GM15510 (cell line): Measurements from ENCODE around the gene HSD17B1.

Experiments used
- POLR2A ChIP-seq: IDR thresholded peaks from 3 replicates; pipeline ENCODE4 v1.6.1; 2011; ENCODE audit warnings: borderline replicate concordance; ENCODE audit not compliant: insufficient read length; ENCODE audit errors: extremely low read depth

The HSD17B1 gene

DNA sequence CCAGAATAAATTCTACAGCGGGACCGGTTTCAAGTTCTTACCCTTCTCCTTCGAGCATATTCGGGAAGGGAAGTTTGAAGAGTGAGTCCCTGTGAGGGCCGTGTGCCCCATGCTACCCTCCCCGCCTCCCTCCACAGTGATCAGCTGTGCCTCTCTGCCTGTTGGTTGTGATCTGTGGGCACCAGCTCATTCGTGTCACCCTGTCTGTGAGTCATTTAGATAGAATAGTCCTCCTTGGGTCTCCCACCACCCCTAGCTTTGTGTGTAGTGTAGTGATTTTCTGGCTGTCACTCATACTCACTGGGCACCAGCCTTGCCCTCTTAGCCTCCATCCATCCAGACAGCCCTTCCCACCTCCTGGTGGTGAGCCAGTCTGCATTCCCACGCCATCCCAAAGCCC is 31.7 kb upstream of the HSD17B1 start:
- TF ChIP-seq POLR2A = no peak

DNA sequence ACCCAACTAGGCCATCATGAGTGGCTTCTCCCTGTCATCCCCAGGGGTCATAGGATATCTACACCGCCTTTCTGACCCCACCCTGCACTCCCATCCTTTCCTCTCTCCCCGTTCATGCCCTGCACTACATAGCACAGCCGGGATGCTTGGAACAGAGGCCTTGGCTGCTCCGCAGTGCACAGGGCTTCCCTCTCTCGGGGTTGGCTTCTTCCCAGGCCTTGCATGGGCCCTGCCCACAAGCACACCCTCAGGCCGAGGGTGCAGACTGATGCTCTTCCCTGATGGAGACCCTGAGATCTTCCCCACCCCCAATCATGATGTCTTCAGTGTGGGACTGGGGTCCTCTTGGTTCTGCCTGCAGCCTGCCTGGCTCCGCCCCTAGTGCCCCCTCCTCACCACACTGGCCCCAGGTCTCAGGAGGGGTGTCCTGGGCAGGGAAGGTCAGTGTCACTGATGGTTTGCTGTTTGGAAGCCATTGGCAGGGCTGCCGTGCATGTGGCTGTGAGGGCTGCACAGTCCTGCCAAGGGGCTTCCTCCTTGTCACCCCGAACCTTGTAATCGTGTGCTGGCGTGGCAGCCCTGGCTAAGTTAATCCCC is 31.0 kb upstream of the HSD17B1 start:
- TF ChIP-seq POLR2A = no peak

- TF ChIP-seq POLR2A = no peak
Measured at GRCh38 chr17:42522263-42522790, 30.4 kb upstream of the HSD17B1 start.

DNA sequence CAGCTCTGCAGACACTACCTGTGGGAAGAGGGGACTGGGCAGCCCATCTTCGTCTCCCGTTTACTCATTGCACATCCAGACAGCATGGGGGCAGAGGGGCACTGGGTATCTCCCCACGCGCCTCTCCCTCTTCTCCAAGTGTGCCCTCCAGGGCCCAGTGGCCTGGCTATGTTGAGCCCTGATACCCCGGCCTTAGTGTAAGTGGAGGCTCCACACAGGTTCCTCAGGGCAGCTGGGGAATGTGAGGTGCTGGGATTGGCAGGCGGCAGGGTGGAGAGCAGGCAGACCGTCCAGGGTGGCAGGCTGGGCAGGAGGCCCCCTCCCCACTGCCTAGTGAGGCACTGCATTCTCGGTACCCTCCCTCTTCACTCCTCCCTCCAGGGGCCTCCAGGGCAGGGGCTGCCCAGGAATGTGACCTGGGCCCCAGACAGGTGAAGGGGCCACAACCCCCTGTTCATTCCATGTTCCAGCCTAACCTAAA is 29.9 kb upstream of the HSD17B1 start:
- no peak for TF ChIP-seq POLR2A

GRCh38 chr17:42525221-42525620 is 27.5 kb upstream of the HSD17B1 start:
- no peak for TF ChIP-seq POLR2A

- no peak for TF ChIP-seq POLR2A
Measured at GRCh38 chr17:42526031-42526444, 26.7 kb upstream of the HSD17B1 start.

DNA sequence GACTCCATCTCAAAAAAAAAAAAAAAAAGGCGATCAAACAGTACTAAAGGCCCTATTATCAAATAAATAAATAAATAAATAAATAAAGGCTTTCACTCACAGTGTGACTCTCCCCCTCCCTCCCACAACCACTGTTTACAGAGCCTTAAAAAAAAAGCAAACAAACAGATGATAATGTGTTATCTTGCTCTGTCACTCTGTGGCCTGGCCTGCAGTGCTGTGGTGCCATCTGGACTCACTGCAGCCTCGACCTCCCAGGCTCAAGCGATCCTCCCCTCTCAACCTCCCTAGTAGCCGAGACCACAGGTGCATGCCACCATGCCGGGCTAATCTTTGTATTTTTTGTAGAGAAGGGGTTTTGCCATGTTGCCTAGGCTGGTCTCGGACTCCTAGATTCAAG is 24.8 kb upstream of the HSD17B1 start:
- TF ChIP-seq POLR2A = no peak

GRCh38 chr17:42529061-42529460 is 23.7 kb upstream of the HSD17B1 start:
- TF ChIP-seq POLR2A = no peak

- TF ChIP-seq POLR2A = no peak
Measured at GRCh38 chr17:42530952-42531454, 21.7 kb upstream of the HSD17B1 start.

GRCh38 chr17:42531455-42532354 is 21.0 kb upstream of the HSD17B1 start:
- TF ChIP-seq POLR2A = peak; percentile 32

GRCh38 chr17:42535155-42536047 is 17.3 kb upstream of the HSD17B1 start:
- TF ChIP-seq POLR2A = no peak

DNA sequence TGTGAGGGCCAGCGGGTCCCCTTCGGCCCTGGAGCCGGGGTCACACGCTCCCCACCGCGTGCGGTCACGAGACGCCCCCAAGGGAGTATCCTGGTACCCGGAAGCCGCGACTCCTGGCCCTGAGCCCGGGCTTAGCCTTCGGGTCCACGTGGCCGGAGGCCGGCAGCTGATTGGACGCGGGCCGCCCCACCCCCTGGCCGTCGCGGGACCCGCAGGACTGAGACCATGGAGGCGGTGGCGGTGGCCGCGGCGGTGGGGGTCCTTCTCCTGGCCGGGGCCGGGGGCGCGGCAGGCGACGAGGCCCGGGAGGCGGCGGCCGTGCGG is 16.7 kb upstream of the HSD17B1 start, which contains the start of gene NAGLU:
TSS of gene NAGLU (plus strand) at position 194 of the 324 bp plus-strand sequence. CDS start at position 226, 32 bp downstream.
- peak; percentile 85 for TF ChIP-seq POLR2A

- no peak for TF ChIP-seq POLR2A
Measured at GRCh38 chr17:42536372-42537155, 16.2 kb upstream of the HSD17B1 start.
